GM23338 (cell line): ENCODE measurements around the gene FAM219A. TPM values are rescaled to one million over a fixed set of nuclear protein-coding genes. Genes with fewer than 3 reads are reported as not detected.

ENCODE experiments used
- ATAC-seq: fragments of 200-7000 bp; cut with Tn5 transposase; 3 replicates; pipeline ENCODE4 v1.9.1; 2020
- DNase-seq: peaks from one replicate; pipeline ENCODE4 v3.0.0-alpha.2; 2015; ENCODE audit warnings: low spot score
- H2AFZ ChIP-seq: fragments of 200-600 bp; sonication (generic); 2 replicates; pipeline ENCODE4 v1.8.0; 2016; ENCODE audit warnings: antibody characterized with exemption, mild to moderate bottlenecking, moderate library complexity
- H3F3A ChIP-seq: fragments of 200-600 bp; sonication (generic); replicated peaks from 2 replicates; pipeline ENCODE4 v1.8.0; 2017; ENCODE audit warnings: antibody characterized with exemption, mixed run types, low read depth
- H3K27ac ChIP-seq: fragments of 200-600 bp; sonication (generic); 2 replicates; pipeline ENCODE4 v1.6.1; 2016; ENCODE audit warnings: low read depth
- H3K27me3 ChIP-seq: fragments of 200-600 bp; sonication (generic); 2 replicates; pipeline ENCODE4 v1.8.0; 2016; ENCODE audit warnings: mild to moderate bottlenecking, mixed run types, moderate library complexity; ENCODE audit not compliant: insufficient read depth
- H3K36me3 ChIP-seq: fragments of 200-600 bp; sonication (generic); 2 replicates; pipeline ENCODE4 v1.8.0; 2016; ENCODE audit warnings: mild to moderate bottlenecking; ENCODE audit not compliant: insufficient read depth
- H3K4me1 ChIP-seq: fragments of 200-600 bp; sonication (generic); 2 replicates; pipeline ENCODE4 v1.8.0; 2016; ENCODE audit warnings: mild to moderate bottlenecking, moderate library complexity; ENCODE audit not compliant: insufficient read depth
- H3K4me2 ChIP-seq: fragments of 200-600 bp; sonication (generic); 2 replicates; pipeline ENCODE4 v1.7.1; 2017; ENCODE audit warnings: mixed run types
- H3K4me3 ChIP-seq: fragments of 200-600 bp; sonication (generic); 2 replicates; pipeline ENCODE4 v1.6.1; 2016; ENCODE audit warnings: mixed run types
- H3K79me2 ChIP-seq: fragments of 200-600 bp; sonication (generic); replicated peaks from 2 replicates; pipeline ENCODE4 v1.8.0; 2017; ENCODE audit warnings: mild to moderate bottlenecking; ENCODE audit not compliant: insufficient read depth
- H3K9me2 ChIP-seq: fragments of 200-600 bp; sonication (generic); 2 replicates; pipeline ENCODE4 v1.8.0; 2017; ENCODE audit not compliant: insufficient read depth
- H4K20me1 ChIP-seq: fragments of 200-600 bp; sonication (generic); replicated peaks from 2 replicates; pipeline ENCODE4 v1.8.0; 2017; ENCODE audit warnings: mild to moderate bottlenecking; ENCODE audit not compliant: insufficient read depth
- H3K27ac Mint-ChIP-seq: 2 replicates; pipeline ENCODE4 v1.8.0; 2020; ENCODE audit warnings: inconsistent platforms, mild to moderate bottlenecking, moderate library complexity, mixed read lengths
- H3K27me3 Mint-ChIP-seq: 3 replicates; pipeline ENCODE4 v1.8.0; 2022; ENCODE audit warnings: low read depth, mild to moderate bottlenecking, moderate library complexity, mixed read lengths, inconsistent platforms; ENCODE audit not compliant: insufficient read depth, poor library complexity
- H3K36me3 Mint-ChIP-seq: 3 replicates; pipeline ENCODE4 v1.8.0; 2021; ENCODE audit warnings: low read depth, mild to moderate bottlenecking, inconsistent platforms, moderate library complexity, mixed read lengths
- H3K4me1 Mint-ChIP-seq: 3 replicates; pipeline ENCODE4 v1.8.0; 2020; ENCODE audit warnings: mild to moderate bottlenecking, inconsistent platforms, mixed read lengths
- H3K4me3 Mint-ChIP-seq: 3 replicates; pipeline ENCODE4 v1.8.0; 2021; ENCODE audit warnings: moderate library complexity, mild to moderate bottlenecking, inconsistent platforms, mixed read lengths
- H3K9me3 Mint-ChIP-seq: 3 replicates; pipeline ENCODE4 v1.8.0; 2020; ENCODE audit warnings: moderate library complexity, mild to moderate bottlenecking, inconsistent platforms, mixed read lengths
- EZH2 ChIP-seq: fragments of 200-600 bp; sonication (generic); IDR thresholded peaks from one replicate; pipeline ENCODE4 v1.8.0; 2017; ENCODE audit warnings: antibody characterized with exemption, mild to moderate bottlenecking, low read depth; ENCODE audit not compliant: unreplicated experiment
- EZH2phosphoT487 ChIP-seq: fragments of 200-600 bp; sonication (generic); IDR thresholded peaks from one replicate; pipeline ENCODE4 v1.8.1; 2018; ENCODE audit warnings: antibody characterized with exemption; ENCODE audit not compliant: unreplicated experiment
- JUNB ChIP-seq: IDR thresholded peaks from one replicate; pipeline ENCODE4 v1.6.1; 2016; ENCODE audit warnings: antibody characterized with exemption; ENCODE audit not compliant: unreplicated experiment
- NANOG ChIP-seq: IDR thresholded peaks from 2 replicates; pipeline ENCODE4 v1.6.1; 2016; ENCODE audit warnings: antibody characterized with exemption, borderline replicate concordance
- ZNF114 ChIP-seq: fragments of 250-450 bp; sonication (Bioruptor Pico); IDR thresholded peaks from 2 replicates; pipeline ENCODE4 v1.5.0; 2020; ENCODE audit warnings: mild to moderate bottlenecking, moderate library complexity
- polyA plus RNA-seq: library from polyadenylated mRNA; unstranded; fragments of >200 nt; fragmentation: Nextera tagmentation; extraction: Ambion mirVana; gene quantifications from 2 replicates; pipeline ENCODE4 v1.2.1, GENCODE V29; 2016
- total RNA-seq: library from RNA; depleted of rRNA; stranded (reverse); fragments of >200 nt; shearing (Covaris generic); gene quantifications from 2 replicates; pipeline ENCODE4 v1.2.3, GENCODE V29; 2014
- TF ChIP-seq, protein P1 (sequence below): fragments of 250-450 bp; sonication (Bioruptor Pico); IDR thresholded peaks from 2 replicates; pipeline ENCODE4 v1.5.0; 2020; ENCODE audit warnings: mild to moderate bottlenecking, moderate library complexity
- TF ChIP-seq, protein P2 (sequence below): IDR thresholded peaks from one replicate; pipeline ENCODE4 v1.6.1; 2018; ENCODE audit warnings: antibody characterized with exemption; ENCODE audit not compliant: unreplicated experiment
- TF ChIP-seq, protein P3 (sequence below): IDR thresholded peaks from 2 replicates; pipeline ENCODE4 v1.6.1; 2016; ENCODE audit warnings: antibody characterized with exemption

Gene FAM219A
- total and polyA plus RNA-seq, 2 experiments from 2014 or later, result 3.8 to 7.2 TPM

DNA sequence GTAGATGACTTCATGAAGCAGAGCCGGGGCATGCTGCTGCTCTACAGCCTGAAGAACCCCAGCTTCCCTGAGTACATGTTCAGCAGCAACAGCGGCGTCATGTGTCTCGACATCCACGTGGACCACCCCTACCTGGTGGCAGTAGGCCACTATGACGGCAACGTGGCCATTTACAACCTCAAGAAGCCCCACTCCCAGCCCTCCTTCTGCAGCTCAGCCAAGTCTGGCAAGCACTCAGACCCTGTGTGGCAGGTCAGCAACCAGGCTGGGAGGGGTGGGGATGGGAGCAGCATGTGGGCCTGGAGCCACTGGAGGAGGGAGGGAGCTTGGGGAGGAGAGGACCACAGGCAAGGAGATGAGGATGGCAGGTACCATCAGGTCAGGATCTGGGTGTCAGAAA, 48.3 kb upstream of the FAM219A start (continued):
- TF ChIP-seq, protein P1, sequence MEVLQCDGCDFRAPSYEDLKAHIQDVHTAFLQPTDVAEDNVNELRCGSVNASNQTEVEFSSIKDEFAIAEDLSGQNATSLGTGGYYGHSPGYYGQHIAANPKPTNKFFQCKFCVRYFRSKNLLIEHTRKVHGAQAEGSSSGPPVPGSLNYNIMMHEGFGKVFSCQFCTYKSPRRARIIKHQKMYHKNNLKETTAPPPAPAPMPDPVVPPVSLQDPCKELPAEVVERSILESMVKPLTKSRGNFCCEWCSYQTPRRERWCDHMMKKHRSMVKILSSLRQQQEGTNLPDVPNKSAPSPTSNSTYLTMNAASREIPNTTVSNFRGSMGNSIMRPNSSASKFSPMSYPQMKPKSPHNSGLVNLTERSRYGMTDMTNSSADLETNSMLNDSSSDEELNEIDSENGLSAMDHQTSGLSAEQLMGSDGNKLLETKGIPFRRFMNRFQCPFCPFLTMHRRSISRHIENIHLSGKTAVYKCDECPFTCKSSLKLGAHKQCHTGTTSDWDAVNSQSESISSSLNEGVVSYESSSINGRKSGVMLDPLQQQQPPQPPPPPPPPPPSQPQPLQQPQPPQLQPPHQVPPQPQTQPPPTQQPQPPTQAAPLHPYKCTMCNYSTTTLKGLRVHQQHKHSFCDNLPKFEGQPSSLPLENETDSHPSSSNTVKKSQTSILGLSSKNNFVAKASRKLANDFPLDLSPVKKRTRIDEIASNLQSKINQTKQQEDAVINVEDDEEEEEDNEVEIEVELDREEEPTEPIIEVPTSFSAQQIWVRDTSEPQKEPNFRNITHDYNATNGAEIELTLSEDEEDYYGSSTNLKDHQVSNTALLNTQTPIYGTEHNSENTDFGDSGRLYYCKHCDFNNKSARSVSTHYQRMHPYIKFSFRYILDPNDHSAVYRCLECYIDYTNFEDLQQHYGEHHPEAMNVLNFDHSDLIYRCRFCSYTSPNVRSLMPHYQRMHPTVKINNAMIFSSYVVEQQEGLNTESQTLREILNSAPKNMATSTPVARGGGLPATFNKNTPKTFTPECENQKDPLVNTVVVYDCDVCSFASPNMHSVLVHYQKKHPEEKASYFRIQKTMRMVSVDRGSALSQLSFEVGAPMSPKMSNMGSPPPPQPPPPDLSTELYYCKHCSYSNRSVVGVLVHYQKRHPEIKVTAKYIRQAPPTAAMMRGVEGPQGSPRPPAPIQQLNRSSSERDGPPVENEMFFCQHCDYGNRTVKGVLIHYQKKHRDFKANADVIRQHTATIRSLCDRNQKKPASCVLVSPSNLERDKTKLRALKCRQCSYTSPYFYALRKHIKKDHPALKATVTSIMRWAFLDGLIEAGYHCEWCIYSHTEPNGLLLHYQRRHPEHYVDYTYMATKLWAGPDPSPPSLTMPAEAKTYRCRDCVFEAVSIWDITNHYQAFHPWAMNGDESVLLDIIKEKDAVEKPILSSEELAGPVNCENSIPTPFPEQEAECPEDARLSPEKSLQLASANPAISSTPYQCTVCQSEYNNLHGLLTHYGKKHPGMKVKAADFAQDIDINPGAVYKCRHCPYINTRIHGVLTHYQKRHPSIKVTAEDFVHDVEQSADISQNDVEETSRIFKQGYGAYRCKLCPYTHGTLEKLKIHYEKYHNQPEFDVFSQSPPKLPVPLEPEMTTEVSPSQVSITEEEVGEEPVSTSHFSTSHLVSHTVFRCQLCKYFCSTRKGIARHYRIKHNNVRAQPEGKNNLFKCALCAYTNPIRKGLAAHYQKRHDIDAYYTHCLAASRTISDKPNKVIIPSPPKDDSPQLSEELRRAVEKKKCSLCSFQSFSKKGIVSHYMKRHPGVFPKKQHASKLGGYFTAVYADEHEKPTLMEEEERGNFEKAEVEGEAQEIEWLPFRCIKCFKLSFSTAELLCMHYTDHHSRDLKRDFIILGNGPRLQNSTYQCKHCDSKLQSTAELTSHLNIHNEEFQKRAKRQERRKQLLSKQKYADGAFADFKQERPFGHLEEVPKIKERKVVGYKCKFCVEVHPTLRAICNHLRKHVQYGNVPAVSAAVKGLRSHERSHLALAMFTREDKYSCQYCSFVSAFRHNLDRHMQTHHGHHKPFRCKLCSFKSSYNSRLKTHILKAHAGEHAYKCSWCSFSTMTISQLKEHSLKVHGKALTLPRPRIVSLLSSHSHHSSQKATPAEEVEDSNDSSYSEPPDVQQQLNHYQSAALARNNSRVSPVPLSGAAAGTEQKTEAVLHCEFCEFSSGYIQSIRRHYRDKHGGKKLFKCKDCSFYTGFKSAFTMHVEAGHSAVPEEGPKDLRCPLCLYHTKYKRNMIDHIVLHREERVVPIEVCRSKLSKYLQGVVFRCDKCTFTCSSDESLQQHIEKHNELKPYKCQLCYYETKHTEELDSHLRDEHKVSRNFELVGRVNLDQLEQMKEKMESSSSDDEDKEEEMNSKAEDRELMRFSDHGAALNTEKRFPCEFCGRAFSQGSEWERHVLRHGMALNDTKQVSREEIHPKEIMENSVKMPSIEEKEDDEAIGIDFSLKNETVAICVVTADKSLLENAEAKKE (CRISPR knock-in tag), result no peak
- TF ChIP-seq ZNF114 (CRISPR knock-in tag) (no peak), NANOG (no peak)

DNA sequence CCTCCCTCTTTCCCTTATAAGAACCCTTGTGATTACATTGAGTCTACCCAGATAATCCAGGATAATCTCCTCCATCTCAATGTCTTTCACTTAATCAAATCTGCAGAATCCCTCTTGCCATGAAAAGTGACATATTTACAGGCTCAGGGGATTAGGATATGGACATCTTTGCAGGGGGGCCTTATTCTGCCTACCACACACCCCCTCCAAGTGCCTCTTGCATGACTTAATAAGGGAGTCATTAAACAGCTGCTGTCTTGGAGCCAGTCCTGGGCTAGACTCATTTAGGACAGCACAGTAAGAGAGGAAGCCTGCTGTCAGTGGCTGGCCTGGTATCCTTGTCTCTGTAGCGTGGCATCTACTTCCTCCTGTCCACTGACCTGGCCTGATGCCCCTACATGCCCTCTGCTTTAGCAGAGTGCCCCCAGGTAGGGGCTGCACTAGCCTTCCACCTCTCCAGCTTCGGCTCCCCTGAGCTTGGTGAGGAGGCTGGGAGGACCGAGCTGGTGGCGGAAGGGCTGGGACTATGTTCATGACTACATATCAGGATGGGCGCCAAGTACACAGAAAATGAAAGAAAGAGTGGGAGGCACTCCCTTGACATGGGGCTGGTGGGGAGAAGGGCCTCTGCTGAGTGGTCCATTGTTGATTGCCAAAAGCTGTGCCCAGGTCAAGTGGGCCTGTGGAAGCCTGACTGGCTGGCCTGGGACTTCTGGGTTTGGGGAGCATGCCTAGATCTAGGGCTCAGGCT, 47.2 kb upstream of the FAM219A start:
- Histone ChIP-seq H3K4me1 (peaks cover 4% of the 10 kb centered on the region), H3K79me2 (no peaks in the 10 kb centered on the region), H3K4me3 (no peak overlapping the region), H3K9me2 (no peaks in the 10 kb centered on the region), H3K27ac (no peak overlapping the region), H3K27me3 (no peaks in the 10 kb centered on the region), H3K4me2 (no peak overlapping the region), H2AFZ (no peak overlapping the region), H4K20me1 (no peaks in the 10 kb centered on the region), H3K36me3 (no peaks in the 10 kb centered on the region), H3F3A (no peaks in the 10 kb centered on the region)
- Mint-ChIP-seq H3K27me3 (peaks cover 6% of the 10 kb centered on the region), H3K27ac (no peak overlapping the region), H3K4me3 (no peak overlapping the region), H3K36me3 (no peaks in the 10 kb centered on the region), H3K9me3 (no peaks in the 10 kb centered on the region), H3K4me1 (peaks cover 20% of the 10 kb centered on the region)
- no peak for DNase-seq
- no peak for ATAC-seq
- TF ChIP-seq JUNB (no peak), EZH2 (no peak), NANOG (no peak), EZH2phosphoT487 (no peak)
- TF ChIP-seq, protein P2, sequence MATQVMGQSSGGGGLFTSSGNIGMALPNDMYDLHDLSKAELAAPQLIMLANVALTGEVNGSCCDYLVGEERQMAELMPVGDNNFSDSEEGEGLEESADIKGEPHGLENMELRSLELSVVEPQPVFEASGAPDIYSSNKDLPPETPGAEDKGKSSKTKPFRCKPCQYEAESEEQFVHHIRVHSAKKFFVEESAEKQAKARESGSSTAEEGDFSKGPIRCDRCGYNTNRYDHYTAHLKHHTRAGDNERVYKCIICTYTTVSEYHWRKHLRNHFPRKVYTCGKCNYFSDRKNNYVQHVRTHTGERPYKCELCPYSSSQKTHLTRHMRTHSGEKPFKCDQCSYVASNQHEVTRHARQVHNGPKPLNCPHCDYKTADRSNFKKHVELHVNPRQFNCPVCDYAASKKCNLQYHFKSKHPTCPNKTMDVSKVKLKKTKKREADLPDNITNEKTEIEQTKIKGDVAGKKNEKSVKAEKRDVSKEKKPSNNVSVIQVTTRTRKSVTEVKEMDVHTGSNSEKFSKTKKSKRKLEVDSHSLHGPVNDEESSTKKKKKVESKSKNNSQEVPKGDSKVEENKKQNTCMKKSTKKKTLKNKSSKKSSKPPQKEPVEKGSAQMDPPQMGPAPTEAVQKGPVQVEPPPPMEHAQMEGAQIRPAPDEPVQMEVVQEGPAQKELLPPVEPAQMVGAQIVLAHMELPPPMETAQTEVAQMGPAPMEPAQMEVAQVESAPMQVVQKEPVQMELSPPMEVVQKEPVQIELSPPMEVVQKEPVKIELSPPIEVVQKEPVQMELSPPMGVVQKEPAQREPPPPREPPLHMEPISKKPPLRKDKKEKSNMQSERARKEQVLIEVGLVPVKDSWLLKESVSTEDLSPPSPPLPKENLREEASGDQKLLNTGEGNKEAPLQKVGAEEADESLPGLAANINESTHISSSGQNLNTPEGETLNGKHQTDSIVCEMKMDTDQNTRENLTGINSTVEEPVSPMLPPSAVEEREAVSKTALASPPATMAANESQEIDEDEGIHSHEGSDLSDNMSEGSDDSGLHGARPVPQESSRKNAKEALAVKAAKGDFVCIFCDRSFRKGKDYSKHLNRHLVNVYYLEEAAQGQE, result no peak
- TF ChIP-seq, protein P3, sequence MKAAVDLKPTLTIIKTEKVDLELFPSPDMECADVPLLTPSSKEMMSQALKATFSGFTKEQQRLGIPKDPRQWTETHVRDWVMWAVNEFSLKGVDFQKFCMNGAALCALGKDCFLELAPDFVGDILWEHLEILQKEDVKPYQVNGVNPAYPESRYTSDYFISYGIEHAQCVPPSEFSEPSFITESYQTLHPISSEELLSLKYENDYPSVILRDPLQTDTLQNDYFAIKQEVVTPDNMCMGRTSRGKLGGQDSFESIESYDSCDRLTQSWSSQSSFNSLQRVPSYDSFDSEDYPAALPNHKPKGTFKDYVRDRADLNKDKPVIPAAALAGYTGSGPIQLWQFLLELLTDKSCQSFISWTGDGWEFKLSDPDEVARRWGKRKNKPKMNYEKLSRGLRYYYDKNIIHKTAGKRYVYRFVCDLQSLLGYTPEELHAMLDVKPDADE, result no peak
